Measurements from ENCODE around the gene RNASE12.

The RNASE12 gene

DNA sequence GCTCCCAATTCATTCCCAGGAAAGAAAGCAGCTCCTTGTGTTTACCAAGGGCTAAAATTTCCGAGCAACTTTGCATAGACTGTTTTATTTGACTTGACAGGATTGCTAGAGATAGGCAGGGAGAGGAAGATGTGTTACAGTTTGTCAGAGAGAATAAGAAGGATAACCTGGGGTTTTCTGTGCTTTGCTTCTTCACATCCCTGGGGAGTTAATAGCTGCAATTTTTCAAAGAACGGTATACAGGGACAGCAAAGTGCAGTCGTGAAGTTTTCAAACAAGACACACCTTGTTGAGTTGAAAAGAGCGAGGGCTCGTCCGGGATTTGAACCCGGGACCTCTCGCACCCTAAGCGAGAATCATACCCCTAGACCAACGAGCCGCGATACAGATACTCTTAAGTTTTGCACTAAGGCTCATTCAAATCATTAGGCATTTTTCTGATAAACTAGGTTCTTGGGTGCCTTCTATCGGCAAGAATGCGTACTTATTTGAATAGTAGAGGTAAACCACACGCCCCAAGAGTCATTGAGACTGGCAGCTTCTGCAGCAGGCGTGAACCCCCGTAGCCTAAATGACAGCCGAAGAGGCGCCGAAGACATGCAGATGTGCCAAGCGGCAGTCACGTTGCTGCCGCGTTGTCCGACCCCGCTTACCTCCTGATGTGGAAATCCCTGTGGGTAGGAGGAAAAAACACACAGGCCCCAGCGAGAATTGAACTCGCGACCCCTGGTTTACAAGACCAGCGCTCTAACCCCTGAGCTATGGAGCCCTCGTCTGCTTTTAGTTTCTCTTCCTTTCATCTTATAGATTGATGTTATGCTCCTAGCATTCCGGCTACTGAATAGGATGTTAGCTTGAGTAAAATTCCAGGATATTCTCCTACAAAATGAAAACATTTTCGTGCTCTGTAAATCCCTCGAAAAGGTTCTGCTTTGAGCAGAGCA lies 22.2 kb upstream of the RNASE12 start:
- TF ChIP-seq, protein P1, sequence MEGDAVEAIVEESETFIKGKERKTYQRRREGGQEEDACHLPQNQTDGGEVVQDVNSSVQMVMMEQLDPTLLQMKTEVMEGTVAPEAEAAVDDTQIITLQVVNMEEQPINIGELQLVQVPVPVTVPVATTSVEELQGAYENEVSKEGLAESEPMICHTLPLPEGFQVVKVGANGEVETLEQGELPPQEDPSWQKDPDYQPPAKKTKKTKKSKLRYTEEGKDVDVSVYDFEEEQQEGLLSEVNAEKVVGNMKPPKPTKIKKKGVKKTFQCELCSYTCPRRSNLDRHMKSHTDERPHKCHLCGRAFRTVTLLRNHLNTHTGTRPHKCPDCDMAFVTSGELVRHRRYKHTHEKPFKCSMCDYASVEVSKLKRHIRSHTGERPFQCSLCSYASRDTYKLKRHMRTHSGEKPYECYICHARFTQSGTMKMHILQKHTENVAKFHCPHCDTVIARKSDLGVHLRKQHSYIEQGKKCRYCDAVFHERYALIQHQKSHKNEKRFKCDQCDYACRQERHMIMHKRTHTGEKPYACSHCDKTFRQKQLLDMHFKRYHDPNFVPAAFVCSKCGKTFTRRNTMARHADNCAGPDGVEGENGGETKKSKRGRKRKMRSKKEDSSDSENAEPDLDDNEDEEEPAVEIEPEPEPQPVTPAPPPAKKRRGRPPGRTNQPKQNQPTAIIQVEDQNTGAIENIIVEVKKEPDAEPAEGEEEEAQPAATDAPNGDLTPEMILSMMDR (conservative IDR thresholded peaks at IDR 0.05), result peak; percentile 79
- no peak for TF ChIP-seq ZFX (IDR thresholded peaks at IDR 0.05)
- peak overlapping the region; percentile 31; the same call in 1 of the 2 replicates for H3K27ac ChIP-seq

DNA sequence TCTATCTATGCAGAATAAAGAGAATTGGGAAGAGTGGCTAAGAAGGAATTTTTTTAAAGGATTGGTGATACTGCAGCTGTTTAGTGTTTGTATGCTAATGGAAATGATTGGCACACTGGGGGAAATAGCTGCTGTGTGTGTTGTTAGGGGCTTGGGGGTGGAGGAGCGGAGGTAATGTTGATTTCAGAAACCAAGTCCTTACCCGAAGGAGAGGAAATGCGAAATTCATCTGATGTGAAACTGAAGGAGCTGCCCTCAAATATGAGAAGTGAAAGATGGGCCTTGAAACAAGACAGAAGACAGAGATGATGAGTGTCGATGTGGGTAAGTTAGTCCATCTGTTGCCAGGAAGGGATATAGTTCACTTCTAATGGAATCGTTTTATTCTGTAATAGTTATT lies 21.2 kb upstream of the RNASE12 start:
- no peak overlapping the region for H3K27ac ChIP-seq
- no peak for TF ChIP-seq ZFX (IDR thresholded peaks at IDR 0.05)
- TF ChIP-seq, protein P1 (conservative IDR thresholded peaks at IDR 0.05), result no peak

DNA sequence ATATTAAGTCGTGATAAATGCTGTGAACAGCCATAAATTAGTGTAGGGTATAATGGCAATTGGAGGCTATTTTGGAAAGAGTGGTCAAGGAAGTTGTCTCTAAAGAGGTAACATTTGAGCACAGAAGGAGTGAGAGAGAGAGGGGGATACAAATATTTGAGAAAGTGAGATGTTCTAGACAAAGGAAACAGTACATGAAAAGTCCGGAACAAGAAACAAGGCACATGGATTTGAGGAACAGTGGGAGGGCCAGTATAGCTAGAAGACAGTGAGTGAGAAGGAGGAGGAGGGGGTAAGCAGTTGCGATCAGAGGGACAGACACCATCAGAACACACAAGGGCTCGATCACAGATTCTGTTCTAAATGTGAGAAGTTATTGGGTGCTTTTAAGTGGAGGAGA lies 20.1 kb upstream of the RNASE12 start:
- H3K27ac ChIP-seq, result no peak overlapping the region
- no peak for TF ChIP-seq ZFX (IDR thresholded peaks at IDR 0.05)
- TF ChIP-seq, protein P1 (conservative IDR thresholded peaks at IDR 0.05), result no peak

DNA sequence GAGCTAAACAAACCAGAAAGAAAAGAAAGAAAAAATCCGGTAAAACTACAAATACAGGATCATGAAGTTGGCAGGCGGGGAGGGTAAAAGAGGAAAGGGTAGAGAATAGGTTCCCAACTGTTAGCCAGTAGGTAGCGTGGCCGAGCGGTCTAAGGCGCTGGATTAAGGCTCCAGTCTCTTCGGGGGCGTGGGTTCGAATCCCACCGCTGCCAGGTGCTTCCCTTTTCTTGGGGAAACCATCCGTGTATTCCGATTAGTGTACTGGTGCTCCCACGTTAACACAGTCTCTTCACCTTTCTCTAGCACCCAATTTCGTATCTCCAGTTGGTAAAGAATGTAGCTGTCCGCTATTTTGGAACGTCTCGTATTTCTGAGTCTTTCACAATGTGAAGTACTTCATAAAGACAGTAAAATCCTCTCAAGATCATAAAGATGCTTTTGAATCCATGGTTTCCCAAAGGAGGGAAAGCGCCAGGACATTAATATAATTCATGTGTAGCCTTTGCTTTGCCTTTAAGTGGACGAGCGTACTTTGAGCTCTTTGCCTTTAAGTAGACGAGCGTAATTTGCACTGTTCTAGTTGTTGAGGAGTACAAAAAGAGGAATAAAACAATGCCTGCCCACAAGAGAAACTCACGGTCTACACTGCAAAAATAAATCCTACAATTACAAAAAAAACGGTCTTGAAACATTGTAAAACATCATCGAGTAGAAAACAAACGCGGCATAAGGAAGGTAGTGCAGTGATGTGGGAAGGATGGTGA lies 19.0 kb upstream of the RNASE12 start:
- TF ChIP-seq, protein P1 (conservative IDR thresholded peaks at IDR 0.05), result no peak
- no peak for TF ChIP-seq ZFX (IDR thresholded peaks at IDR 0.05)
- H3K27ac ChIP-seq, result peak overlapping the region; percentile 24; the same call in 1 of the 2 replicates

DNA sequence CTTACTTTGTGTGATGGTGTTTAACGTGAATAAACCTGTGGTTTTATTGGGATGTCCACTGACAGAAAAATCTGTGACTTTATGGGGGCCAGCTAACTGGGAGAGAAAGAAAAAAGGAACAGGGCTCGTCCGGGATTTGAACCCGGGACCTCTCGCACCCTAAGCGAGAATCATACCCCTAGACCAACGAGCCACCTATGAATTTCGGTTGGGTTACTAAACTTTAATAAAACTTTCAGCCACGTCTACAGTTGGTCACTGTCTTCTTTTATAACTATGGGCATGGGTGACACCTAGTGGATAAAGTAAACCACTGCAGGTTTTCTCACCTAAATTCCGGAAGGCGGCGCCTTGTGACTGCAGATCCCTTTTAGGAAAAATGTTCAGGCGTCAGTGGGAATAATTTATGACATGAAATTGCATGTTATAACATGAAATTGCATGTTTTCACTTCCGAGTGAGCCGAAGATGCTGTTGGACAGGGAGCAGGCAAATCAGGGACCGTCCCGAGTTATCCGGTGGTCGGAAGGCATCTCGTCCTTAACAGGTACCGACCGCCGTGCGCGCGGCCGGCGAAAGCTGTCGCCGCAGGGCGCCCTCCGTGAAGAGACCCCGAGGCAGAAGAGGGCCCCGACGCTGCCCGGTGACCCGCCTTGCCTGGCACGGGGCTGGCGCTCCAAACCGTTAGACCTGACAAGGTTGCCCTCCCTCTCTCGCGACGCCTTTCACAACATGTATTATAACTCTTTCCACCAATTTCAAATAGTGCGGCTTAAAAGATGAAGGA lies 18.2 kb upstream of the RNASE12 start:
- TF ChIP-seq, protein P1 (conservative IDR thresholded peaks at IDR 0.05), result peak; percentile 89
- no peak for TF ChIP-seq ZFX (IDR thresholded peaks at IDR 0.05)

DNA sequence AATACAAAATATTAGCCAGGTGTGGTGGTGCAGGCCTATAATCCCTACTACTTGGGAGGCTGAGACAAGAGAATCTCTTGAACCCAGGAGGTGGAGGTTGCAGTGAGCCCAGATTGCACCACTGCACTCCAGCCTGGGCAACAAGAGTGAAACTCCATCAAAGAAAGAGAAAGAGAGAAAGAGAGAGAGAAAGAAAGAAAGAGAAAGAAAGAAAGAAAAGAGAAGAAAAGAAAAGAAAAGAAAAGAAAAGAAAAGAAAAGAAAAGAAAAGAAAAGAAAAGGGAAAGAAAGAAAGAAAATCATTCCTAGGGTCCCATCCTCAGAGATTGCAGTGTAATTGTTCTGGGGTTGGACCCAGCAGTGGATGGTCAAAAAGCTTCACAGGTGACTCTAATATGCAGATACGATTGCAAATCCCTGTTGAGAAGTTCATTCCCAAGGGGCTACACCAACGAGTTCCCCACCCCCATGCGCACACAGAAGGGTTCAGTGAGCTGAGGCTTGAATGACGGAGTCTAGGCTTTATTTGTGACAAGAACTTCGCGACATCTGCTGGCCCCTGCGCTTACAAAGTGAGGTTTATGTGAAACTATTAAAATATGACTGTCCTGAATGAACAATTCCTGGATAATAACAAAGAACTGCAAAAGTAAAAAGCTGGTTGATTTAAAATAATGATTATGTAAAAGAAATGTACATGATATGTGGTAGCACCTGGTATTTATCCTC lies 17.4 kb upstream of the RNASE12 start:
- TF ChIP-seq, protein P1 (conservative IDR thresholded peaks at IDR 0.05), result no peak
- no peak for TF ChIP-seq ZFX (IDR thresholded peaks at IDR 0.05)

More for the DNA sequence above, 18.2 kb upstream of the RNASE12 start:
- H3K27ac ChIP-seq, result peak overlapping the region; percentile 24; the same call in 1 of the 2 replicates

More for the DNA sequence above, 17.4 kb upstream of the RNASE12 start:
- H3K27ac ChIP-seq, result no peak overlapping the region
